ENCODE measurements around the gene ABL1.

GRCh38 chr9:130833031-130833990, 1.7 kb upstream of the ABL1 start:
- TF ChIP-seq EZH2phosphoT487 (IDR thresholded peaks at IDR 0.05; ENCODE audit: borderline replicate concordance) (no peak), CTCF (conservative IDR thresholded peaks at IDR 0.05; ENCODE audit: low read length) (no peak)
